ENCODE data around the gene SPRR1B. TPM values are rescaled to one million over a fixed set of nuclear protein-coding genes. Genes with fewer than 3 reads are reported as not detected.

SPRR1B gene
- total RNA-seq, 2 donors from 2014 or later = not detected

DNA sequence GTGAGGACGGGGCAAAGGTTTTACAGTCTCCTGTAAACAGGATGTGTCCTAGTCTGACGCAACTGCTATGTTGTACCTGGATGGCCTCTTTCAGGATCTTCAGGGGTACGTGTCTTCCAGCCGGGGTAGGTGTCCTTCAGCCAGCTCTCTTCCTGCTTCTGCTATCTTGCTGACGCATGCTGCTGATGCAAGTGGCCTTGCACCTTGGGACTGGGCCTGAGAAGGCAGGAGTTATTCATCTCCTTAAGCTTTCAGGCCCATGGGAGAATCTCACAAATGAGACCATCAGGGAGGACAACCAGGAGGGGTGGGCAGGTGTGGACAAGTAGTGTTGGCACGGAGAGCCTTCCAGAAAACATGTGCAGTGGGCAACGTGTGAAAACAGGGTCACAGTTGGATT is 7.9 kb upstream of the SPRR1B start:
- peaks cover 16% of the 10 kb centered on the region for H3K9me3 Mint-ChIP-seq
- peaks cover 4% of the 10 kb centered on the region for H3K4me1 ChIP-seq (ENCODE audit: control insufficient read depth, insufficient read depth, low read length)
- no peaks in the 10 kb centered on the region for H3K36me3 ChIP-seq (ENCODE audit: control insufficient read depth, insufficient read depth, low read length)
- WGBS, 2 experiments (ENCODE audit: insufficient coverage in 1 of 2, insufficient read length in 1 of 2) = 81 to 89% methylated on average over 7 of the region's 7 CpGs
- H3K27ac ChIP-seq (ENCODE audit: low read depth, low read length) = no peak overlapping the region
- H3K27me3 Mint-ChIP-seq (ENCODE audit: insufficient read depth) = no peaks in the 10 kb centered on the region
- no peaks in the 10 kb centered on the region for H3K27me3 ChIP-seq (ENCODE audit: control insufficient read depth, insufficient read depth, low read length, poor library complexity, severe bottlenecking)
- H3K9ac ChIP-seq (ENCODE audit: extremely low read depth, low read length, poor library complexity, severe bottlenecking) = no peak overlapping the region
- TF ChIP-seq, protein P1, sequence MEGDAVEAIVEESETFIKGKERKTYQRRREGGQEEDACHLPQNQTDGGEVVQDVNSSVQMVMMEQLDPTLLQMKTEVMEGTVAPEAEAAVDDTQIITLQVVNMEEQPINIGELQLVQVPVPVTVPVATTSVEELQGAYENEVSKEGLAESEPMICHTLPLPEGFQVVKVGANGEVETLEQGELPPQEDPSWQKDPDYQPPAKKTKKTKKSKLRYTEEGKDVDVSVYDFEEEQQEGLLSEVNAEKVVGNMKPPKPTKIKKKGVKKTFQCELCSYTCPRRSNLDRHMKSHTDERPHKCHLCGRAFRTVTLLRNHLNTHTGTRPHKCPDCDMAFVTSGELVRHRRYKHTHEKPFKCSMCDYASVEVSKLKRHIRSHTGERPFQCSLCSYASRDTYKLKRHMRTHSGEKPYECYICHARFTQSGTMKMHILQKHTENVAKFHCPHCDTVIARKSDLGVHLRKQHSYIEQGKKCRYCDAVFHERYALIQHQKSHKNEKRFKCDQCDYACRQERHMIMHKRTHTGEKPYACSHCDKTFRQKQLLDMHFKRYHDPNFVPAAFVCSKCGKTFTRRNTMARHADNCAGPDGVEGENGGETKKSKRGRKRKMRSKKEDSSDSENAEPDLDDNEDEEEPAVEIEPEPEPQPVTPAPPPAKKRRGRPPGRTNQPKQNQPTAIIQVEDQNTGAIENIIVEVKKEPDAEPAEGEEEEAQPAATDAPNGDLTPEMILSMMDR (conservative IDR thresholded peaks at IDR 0.05) = no peak
- H3K36me3 Mint-ChIP-seq (ENCODE audit: low read depth) = no peaks in the 10 kb centered on the region
- H3K9me3 ChIP-seq (ENCODE audit: control insufficient read depth, low read length) = no peaks in the 10 kb centered on the region
- no peak overlapping the region for H3K27ac Mint-ChIP-seq
- H3K4me3 Mint-ChIP-seq = no peak overlapping the region
- no peak overlapping the region for H3K4me3 ChIP-seq (ENCODE audit: low read length)
- DNase-seq = no peak
- H3K4me1 Mint-ChIP-seq = peaks cover 16% of the 10 kb centered on the region

DNA sequence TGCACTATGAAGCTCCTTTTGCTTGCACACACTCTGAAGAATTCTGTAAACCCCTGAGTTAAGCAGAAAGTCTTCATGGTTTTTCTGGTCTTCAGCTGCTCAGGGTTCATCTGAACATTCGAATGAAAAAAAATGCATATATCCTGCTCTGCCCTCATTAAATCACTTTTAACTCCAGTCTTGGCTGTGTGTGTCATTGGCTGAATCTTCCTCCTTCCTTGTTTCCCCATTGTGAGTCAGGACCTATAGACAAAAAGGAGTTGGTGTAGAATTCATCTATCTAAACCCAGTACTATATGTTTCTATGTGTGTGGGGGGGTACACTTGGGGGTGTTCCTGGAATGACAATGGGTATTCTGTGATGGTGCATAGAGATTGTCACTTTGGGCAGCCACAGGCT is 6.6 kb upstream of the SPRR1B start:
- H3K9ac ChIP-seq (ENCODE audit: extremely low read depth, low read length, poor library complexity, severe bottlenecking) = no peak overlapping the region
- DNase-seq = no peak
- Mint-ChIP-seq H3K27ac (no peak overlapping the region), H3K27me3 (ENCODE audit: insufficient read depth) (no peaks in the 10 kb centered on the region), H3K4me1 (peaks cover 16% of the 10 kb centered on the region), H3K9me3 (peaks cover 14% of the 10 kb centered on the region), H3K4me3 (no peak overlapping the region), H3K36me3 (ENCODE audit: low read depth) (no peaks in the 10 kb centered on the region)
- no peak overlapping the region for H3K27ac ChIP-seq (ENCODE audit: low read depth, low read length)
- no peaks in the 10 kb centered on the region for H3K9me3 ChIP-seq (ENCODE audit: control insufficient read depth, low read length)
- H3K27me3 ChIP-seq (ENCODE audit: control insufficient read depth, insufficient read depth, low read length, poor library complexity, severe bottlenecking) = no peaks in the 10 kb centered on the region
- 100% methylated on average over 1 of the region's 1 CpG; no CpG with 5 or more reads in 1 of the 2 experiments for WGBS, 2 experiments (ENCODE audit: insufficient coverage in 1 of 2, insufficient read length in 1 of 2)
- no peak overlapping the region for H3K4me3 ChIP-seq (ENCODE audit: low read length)
- H3K36me3 ChIP-seq (ENCODE audit: control insufficient read depth, insufficient read depth, low read length) = no peaks in the 10 kb centered on the region
- H3K4me1 ChIP-seq (ENCODE audit: control insufficient read depth, insufficient read depth, low read length) = peaks cover 4% of the 10 kb centered on the region
- TF ChIP-seq, protein P1 (conservative IDR thresholded peaks at IDR 0.05) = no peak

DNA sequence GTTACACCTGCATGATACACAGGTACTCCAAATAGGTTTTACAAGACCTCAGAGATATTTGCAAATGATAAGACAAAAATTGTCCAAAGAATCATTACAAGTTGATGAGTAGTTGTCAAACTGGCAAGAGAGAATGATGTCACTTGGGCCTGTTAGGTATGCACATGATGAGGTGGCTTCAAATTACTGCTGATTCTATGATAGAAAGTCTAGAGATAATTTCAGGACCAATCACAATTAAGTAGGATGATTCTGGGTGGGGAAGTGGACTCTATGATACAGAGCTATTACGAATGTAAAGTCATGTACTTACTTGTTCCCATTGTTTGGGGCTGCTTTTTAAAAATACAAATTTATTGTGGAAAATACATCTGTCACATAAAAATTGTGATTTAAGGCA is 5.2 kb upstream of the SPRR1B start:
- DNase-seq = no peak
- no peaks in the 10 kb centered on the region for H3K36me3 Mint-ChIP-seq (ENCODE audit: low read depth)
- Histone ChIP-seq H3K9me3 (ENCODE audit: control insufficient read depth, low read length) (no peaks in the 10 kb centered on the region), H3K9ac (ENCODE audit: extremely low read depth, low read length, poor library complexity, severe bottlenecking) (no peak overlapping the region), H3K27me3 (ENCODE audit: control insufficient read depth, insufficient read depth, low read length, poor library complexity, severe bottlenecking) (no peaks in the 10 kb centered on the region), H3K36me3 (ENCODE audit: control insufficient read depth, insufficient read depth, low read length) (no peaks in the 10 kb centered on the region), H3K4me1 (ENCODE audit: control insufficient read depth, insufficient read depth, low read length) (peaks cover 4% of the 10 kb centered on the region), H3K27ac (ENCODE audit: low read depth, low read length) (no peak overlapping the region), H3K4me3 (ENCODE audit: low read length) (no peak overlapping the region)
- peaks cover 5% of the 10 kb centered on the region for H3K9me3 Mint-ChIP-seq
- H3K27ac Mint-ChIP-seq = no peak overlapping the region
- no peaks in the 10 kb centered on the region for H3K27me3 Mint-ChIP-seq (ENCODE audit: insufficient read depth)
- WGBS, 2 experiments (ENCODE audit: insufficient coverage in 1 of 2, insufficient read length in 1 of 2) = 40 to 87% methylated on average over 1 of the region's 1 CpG
- TF ChIP-seq, protein P1 (conservative IDR thresholded peaks at IDR 0.05) = no peak
- peaks cover 19% of the 10 kb centered on the region for H3K4me1 Mint-ChIP-seq
- H3K4me3 Mint-ChIP-seq = no peak overlapping the region

All from endodermal cell (in vitro differentiated cells).